IPS-20b (cell line): ENCODE data around the gene ALDH1L2.

Source experiments
- H3K27ac ChIP-seq: one replicate; pipeline ENCODE4 v1.5.1; 2013; ENCODE audit warnings: low read length
- H3K27me3 ChIP-seq: 2 replicates; pipeline ENCODE4 v1.6.1; 2013; ENCODE audit warnings: mild to moderate bottlenecking, low read length, inconsistent platforms; ENCODE audit not compliant: insufficient read depth
- H3K36me3 ChIP-seq: 2 replicates; pipeline ENCODE4 v1.6.1; 2013; ENCODE audit warnings: low read depth, mild to moderate bottlenecking, inconsistent platforms, low read length, moderate library complexity; ENCODE audit not compliant: insufficient read depth
- H3K4me1 ChIP-seq: 2 replicates; pipeline ENCODE4 v1.6.1; 2013; ENCODE audit warnings: mild to moderate bottlenecking, control low read depth, inconsistent platforms, low read length, moderate library complexity; ENCODE audit not compliant: insufficient read depth
- H3K4me3 ChIP-seq: 2 replicates; pipeline ENCODE4 v1.5.1; 2013; ENCODE audit warnings: mild to moderate bottlenecking, low read length, inconsistent platforms
- H3K9ac ChIP-seq: 2 replicates; pipeline ENCODE4 v1.6.1; 2013; ENCODE audit warnings: low read depth, mild to moderate bottlenecking, inconsistent platforms, low read length, moderate library complexity
- H3K9me3 ChIP-seq: 2 replicates; pipeline ENCODE4 v1.6.1; 2013; ENCODE audit warnings: mild to moderate bottlenecking, low read depth, low read length, inconsistent platforms; ENCODE audit not compliant: insufficient read depth

Gene ALDH1L2

GRCh38 chr12:105053116-105053572 lies 31.1 kb downstream of the ALDH1L2 start:
- Histone ChIP-seq H3K4me1 (no peaks in the 10 kb centered on the region), H3K27me3 (no peaks in the 10 kb centered on the region), H3K9me3 (peaks cover 11% of the 10 kb centered on the region), H3K4me3 (no peak overlapping the region), H3K27ac (no peak overlapping the region), H3K9ac (no peak overlapping the region), H3K36me3 (peaks cover 15% of the 10 kb centered on the region)

GRCh38 chr12:105051981-105052380 lies 32.3 kb downstream of the ALDH1L2 start:
- no peaks in the 10 kb centered on the region for H3K4me1 ChIP-seq
- H3K27me3 ChIP-seq: no peaks in the 10 kb centered on the region
- peaks cover 5% of the 10 kb centered on the region for H3K36me3 ChIP-seq
- H3K9ac ChIP-seq: no peak overlapping the region
- no peak overlapping the region for H3K4me3 ChIP-seq
- H3K27ac ChIP-seq: no peak overlapping the region
- H3K9me3 ChIP-seq: peaks cover 2% of the 10 kb centered on the region; the same call in 1 of the 2 replicates

- H3K4me1 ChIP-seq: no peaks in the 10 kb centered on the region
- no peaks in the 10 kb centered on the region for H3K27me3 ChIP-seq
- peaks cover 3% of the 10 kb centered on the region; the same call in 1 of the 2 replicates for H3K36me3 ChIP-seq
- no peak overlapping the region for H3K4me3 ChIP-seq
- no peak overlapping the region for H3K27ac ChIP-seq
- H3K9ac ChIP-seq: no peak overlapping the region
- H3K9me3 ChIP-seq: no peaks in the 10 kb centered on the region
Observed at GRCh38 chr12:105048315-105048714, 35.9 kb downstream of the ALDH1L2 start.

GRCh38 chr12:105047308-105047707 lies 37.0 kb downstream of the ALDH1L2 start:
- Histone ChIP-seq H3K4me1 (no peaks in the 10 kb centered on the region), H3K27me3 (no peaks in the 10 kb centered on the region), H3K27ac (no peak overlapping the region), H3K4me3 (no peak overlapping the region), H3K9ac (no peak overlapping the region), H3K36me3 (peaks cover 3% of the 10 kb centered on the region; the same call in 1 of the 2 replicates), H3K9me3 (no peaks in the 10 kb centered on the region)

- no peaks in the 10 kb centered on the region for H3K36me3 ChIP-seq
- H3K9me3 ChIP-seq: no peaks in the 10 kb centered on the region
- H3K4me3 ChIP-seq: no peak overlapping the region
- no peaks in the 10 kb centered on the region for H3K4me1 ChIP-seq
- H3K9ac ChIP-seq: no peak overlapping the region
- H3K27me3 ChIP-seq: no peaks in the 10 kb centered on the region
- no peak overlapping the region for H3K27ac ChIP-seq
Observed at GRCh38 chr12:105041186-105041585, 43.1 kb downstream of the ALDH1L2 start.

GRCh38 chr12:105040476-105040875 lies 43.8 kb downstream of the ALDH1L2 start:
- Histone ChIP-seq H3K9me3 (no peaks in the 10 kb centered on the region), H3K36me3 (no peaks in the 10 kb centered on the region), H3K27me3 (no peaks in the 10 kb centered on the region), H3K4me1 (no peaks in the 10 kb centered on the region), H3K4me3 (no peak overlapping the region), H3K27ac (no peak overlapping the region), H3K9ac (no peak overlapping the region)

- H3K4me3 ChIP-seq: no peak overlapping the region
Observed at GRCh38 chr12:105036937-105037649, 47.2 kb downstream of the ALDH1L2 start.

GRCh38 chr12:105033851-105034250 lies 50.4 kb downstream of the ALDH1L2 start:
- Histone ChIP-seq H3K36me3 (no peaks in the 10 kb centered on the region), H3K27ac (no peak overlapping the region), H3K9me3 (no peaks in the 10 kb centered on the region), H3K27me3 (no peaks in the 10 kb centered on the region), H3K4me1 (no peaks in the 10 kb centered on the region), H3K9ac (no peak overlapping the region), H3K4me3 (no peak overlapping the region)

More at GRCh38 chr12:105036937-105037649, 47.2 kb downstream of the ALDH1L2 start:
- Histone ChIP-seq H3K36me3 (no peaks in the 10 kb centered on the region), H3K9ac (no peak overlapping the region), H3K27ac (no peak overlapping the region), H3K27me3 (no peaks in the 10 kb centered on the region), H3K9me3 (no peaks in the 10 kb centered on the region), H3K4me1 (no peaks in the 10 kb centered on the region)

GRCh38 chr12:105032703-105033357 lies 51.4 kb downstream of the ALDH1L2 start:
- H3K27me3 ChIP-seq: no peaks in the 10 kb centered on the region
- H3K36me3 ChIP-seq: no peaks in the 10 kb centered on the region
- H3K9me3 ChIP-seq: no peaks in the 10 kb centered on the region
- H3K4me3 ChIP-seq: no peak overlapping the region
- H3K9ac ChIP-seq: no peak overlapping the region
- no peak overlapping the region for H3K27ac ChIP-seq
- no peaks in the 10 kb centered on the region for H3K4me1 ChIP-seq

GRCh38 chr12:105030820-105031807 lies 53.1 kb downstream of the ALDH1L2 start:
- Histone ChIP-seq H3K9ac (no peak overlapping the region), H3K36me3 (no peaks in the 10 kb centered on the region), H3K9me3 (no peaks in the 10 kb centered on the region), H3K27me3 (no peaks in the 10 kb centered on the region), H3K4me3 (no peak overlapping the region), H3K27ac (no peak overlapping the region), H3K4me1 (no peaks in the 10 kb centered on the region)

- Histone ChIP-seq H3K4me3 (no peak overlapping the region), H3K27ac (no peak overlapping the region), H3K9me3 (no peaks in the 10 kb centered on the region), H3K36me3 (no peaks in the 10 kb centered on the region), H3K27me3 (no peaks in the 10 kb centered on the region), H3K4me1 (no peaks in the 10 kb centered on the region), H3K9ac (no peak overlapping the region)
Observed at GRCh38 chr12:105026411-105026810, 57.8 kb downstream of the ALDH1L2 start.
